ENCODE measurements around the gene NFATC4.
"Not testable (repeated sequence)": the region's sequence is repeated elsewhere in the genome, so short reads cannot be mapped to it uniquely, and the experiment has no call there.

Gene NFATC4

GRCh38 chr14:24370748-24371147 lies 2.8 kb downstream of the NFATC4 start:
- no peak for DNase-seq (ENCODE audit: low read depth)
- no peak for TF ChIP-seq CTCF (IDR thresholded peaks at IDR 0.05; ENCODE audit: control insufficient read depth, extremely low read depth, insufficient read depth)
- H3K4me3 ChIP-seq (ENCODE audit: low read depth, low read length) = no peak overlapping the region

GRCh38 chr14:24371605-24372004 lies 3.6 kb downstream of the NFATC4 start:
- H3K4me3 ChIP-seq (ENCODE audit: low read depth, low read length); DNase-seq (ENCODE audit: low read depth): not testable (repeated sequence)

- H3K4me3 ChIP-seq (ENCODE audit: low read depth, low read length) = no peak overlapping the region
- no peak for TF ChIP-seq CTCF (IDR thresholded peaks at IDR 0.05; ENCODE audit: control insufficient read depth, extremely low read depth, insufficient read depth)
- no peak for DNase-seq (ENCODE audit: low read depth)
Measured at GRCh38 chr14:24372701-24373416, 4.9 kb downstream of the NFATC4 start.

DNA sequence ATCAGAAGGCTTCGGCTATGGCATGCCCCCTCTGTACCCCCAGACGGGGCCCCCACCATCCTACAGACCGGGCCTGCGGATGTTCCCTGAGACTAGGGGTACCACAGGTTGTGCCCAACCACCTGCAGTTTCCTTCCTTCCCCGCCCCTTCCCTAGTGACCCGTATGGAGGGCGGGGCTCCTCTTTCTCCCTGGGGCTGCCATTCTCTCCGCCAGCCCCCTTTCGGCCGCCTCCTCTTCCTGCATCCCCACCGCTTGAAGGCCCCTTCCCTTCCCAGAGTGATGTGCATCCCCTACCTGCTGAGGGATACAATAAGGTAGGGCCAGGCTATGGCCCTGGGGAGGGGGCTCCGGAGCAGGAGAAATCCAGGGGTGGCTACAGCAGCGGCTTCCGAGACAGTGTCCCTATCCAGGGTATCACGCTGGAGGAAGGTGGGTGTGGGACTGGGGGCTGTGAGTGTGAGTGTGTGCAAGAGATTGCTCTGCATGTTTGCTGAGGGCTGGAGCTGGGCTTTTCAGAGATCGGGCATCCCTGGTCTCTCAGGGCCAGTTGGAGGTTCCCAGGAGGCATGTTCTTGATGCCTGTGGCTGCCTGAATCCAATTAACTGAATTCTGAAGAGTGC lies 8.6 kb downstream of the NFATC4 start:
- no peak overlapping the region for H3K4me3 ChIP-seq (ENCODE audit: low read depth, low read length)
- no peak for DNase-seq (ENCODE audit: low read depth)
- no peak for TF ChIP-seq CTCF (IDR thresholded peaks at IDR 0.05; ENCODE audit: control insufficient read depth, extremely low read depth, insufficient read depth)

DNA sequence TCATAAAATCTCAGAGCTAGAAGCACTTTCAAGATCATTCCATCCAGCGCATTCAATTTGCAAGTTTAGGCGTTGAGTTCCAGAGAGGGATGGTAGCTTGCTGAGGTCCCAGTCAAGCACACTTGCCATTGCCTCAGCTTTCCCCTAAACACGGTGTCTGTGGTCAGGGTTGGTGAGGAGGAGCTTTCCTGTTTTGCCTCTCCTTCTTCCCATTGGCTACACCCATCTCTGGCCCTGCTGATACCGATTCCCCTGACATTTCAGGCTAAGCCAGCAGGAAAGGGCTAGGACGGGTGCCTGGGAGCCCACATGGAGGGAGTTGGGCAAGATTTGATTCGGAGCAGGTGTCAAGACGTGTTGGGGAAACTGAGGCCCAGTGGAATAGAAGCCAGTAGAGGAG lies 9.1 kb downstream of the NFATC4 start:
- TF ChIP-seq CTCF (IDR thresholded peaks at IDR 0.05; ENCODE audit: control insufficient read depth, extremely low read depth, insufficient read depth) = no peak
- H3K4me3 ChIP-seq (ENCODE audit: low read depth, low read length) = no peak overlapping the region
- DNase-seq (ENCODE audit: low read depth) = no peak

- TF ChIP-seq CTCF (IDR thresholded peaks at IDR 0.05; ENCODE audit: control insufficient read depth, extremely low read depth, insufficient read depth) = no peak
- DNase-seq (ENCODE audit: low read depth) = no peak
Measured at GRCh38 chr14:24377657-24378056, 9.7 kb downstream of the NFATC4 start.

GRCh38 chr14:24378327-24378726 lies 10.3 kb downstream of the NFATC4 start:
- no peak for DNase-seq (ENCODE audit: low read depth)
- no peak for TF ChIP-seq CTCF (IDR thresholded peaks at IDR 0.05; ENCODE audit: control insufficient read depth, extremely low read depth, insufficient read depth)
- H3K4me3 ChIP-seq (ENCODE audit: low read depth, low read length) = no peak overlapping the region

More at GRCh38 chr14:24377657-24378056, 9.7 kb downstream of the NFATC4 start:
- H3K4me3 ChIP-seq (ENCODE audit: low read depth, low read length) = no peak overlapping the region

All from LNCaP clone FGC (cell line).